H9 (cell line): ENCODE data around the gene TMEM163. TPM values are rescaled to one million over a fixed set of nuclear protein-coding genes. Genes with fewer than 3 reads are reported as not detected.

Source experiments
- DNase-seq: peaks from one replicate; pipeline ENCODE4 v3.0.0-alpha.2; 2017
- H2AFZ ChIP-seq: one replicate; pipeline ENCODE4 v1.6.1; 2013; ENCODE audit warnings: mild to moderate bottlenecking, low read length, control low read depth, moderate library complexity
- H2AK5ac ChIP-seq: 2 replicates; pipeline ENCODE4 v1.6.1; 2013; ENCODE audit warnings: low read length, control low read depth, mixed read lengths; ENCODE audit not compliant: insufficient read length
- H2BK120ac ChIP-seq: one replicate; pipeline ENCODE4 v1.6.1; 2013; ENCODE audit warnings: low read depth, mild to moderate bottlenecking, low read length, control low read depth, inconsistent platforms; ENCODE audit not compliant: poor library complexity, severe bottlenecking
- H2BK12ac ChIP-seq: 2 replicates; pipeline ENCODE4 v1.6.1; 2013; ENCODE audit warnings: low read length, control low read depth, mixed read lengths, low read depth; ENCODE audit not compliant: insufficient read length
- H2BK15ac ChIP-seq: 2 replicates; pipeline ENCODE4 v1.6.1; 2013; ENCODE audit warnings: low read depth, low read length, control low read depth
- H2BK20ac ChIP-seq: one replicate; pipeline ENCODE4 v1.6.1; 2013; ENCODE audit warnings: low read depth, mild to moderate bottlenecking, low read length, control low read depth, inconsistent platforms; ENCODE audit not compliant: poor library complexity, severe bottlenecking
- H2BK5ac ChIP-seq: 2 replicates; pipeline ENCODE4 v1.6.1; 2013; ENCODE audit warnings: low read length, control low read depth, mixed read lengths; ENCODE audit not compliant: insufficient read length
- H3K14ac ChIP-seq: 2 replicates; pipeline ENCODE4 v1.6.1; 2013; ENCODE audit warnings: low read length, control low read depth; ENCODE audit not compliant: insufficient read depth
- H3K18ac ChIP-seq: 2 replicates; pipeline ENCODE4 v1.6.1; 2013; ENCODE audit warnings: low read depth, mild to moderate bottlenecking, mixed read lengths, low read length, control low read depth; ENCODE audit not compliant: insufficient read length
- H3K23ac ChIP-seq: 2 replicates; pipeline ENCODE4 v1.6.1; 2013; ENCODE audit warnings: low read length, control low read depth, mixed read lengths, low read depth; ENCODE audit not compliant: insufficient read length
- H3K23me2 ChIP-seq: 2 replicates; pipeline ENCODE4 v1.6.1; 2013; ENCODE audit warnings: low read depth, mild to moderate bottlenecking, mixed read lengths, low read length, control low read depth; ENCODE audit not compliant: insufficient read length, poor library complexity, severe bottlenecking
- H3K27ac ChIP-seq: 2 replicates; pipeline ENCODE4 v1.5.1; 2013; ENCODE audit warnings: low read length, control low read depth, mixed read lengths, low read depth; ENCODE audit not compliant: insufficient read length
- H3K27me3 ChIP-seq: 2 replicates; pipeline ENCODE4 v1.6.1; 2013; ENCODE audit warnings: low read length, control low read depth, inconsistent platforms; ENCODE audit not compliant: insufficient read depth
- H3K4ac ChIP-seq: 2 replicates; pipeline ENCODE4 v1.6.1; 2013; ENCODE audit warnings: low read depth, mild to moderate bottlenecking, control low read depth, inconsistent platforms, low read length, moderate library complexity
- H3K4me1 ChIP-seq: 2 replicates; pipeline ENCODE4 v1.6.1; 2013; ENCODE audit warnings: low read length, control low read depth, inconsistent platforms; ENCODE audit not compliant: insufficient read depth
- H3K4me2 ChIP-seq: 2 replicates; pipeline ENCODE4 v1.6.1; 2013; ENCODE audit warnings: low read length, control low read depth, mixed read lengths; ENCODE audit not compliant: insufficient read length, insufficient read depth
- H3K56ac ChIP-seq: 2 replicates; pipeline ENCODE4 v1.6.1; 2013; ENCODE audit warnings: low read depth, mild to moderate bottlenecking, mixed read lengths, low read length, control low read depth; ENCODE audit not compliant: insufficient read length
- H3K79me1 ChIP-seq: 2 replicates; pipeline ENCODE4 v1.6.1; 2013; ENCODE audit warnings: low read depth, mild to moderate bottlenecking, moderate library complexity, low read length, control low read depth, inconsistent platforms; ENCODE audit not compliant: insufficient read depth, poor library complexity, severe bottlenecking
- H3K79me2 ChIP-seq: 2 replicates; pipeline ENCODE4 v1.6.1; 2013; ENCODE audit warnings: low read length, control low read depth, inconsistent platforms; ENCODE audit not compliant: insufficient read depth
- H3K9ac ChIP-seq: 2 replicates; pipeline ENCODE4 v1.6.1; 2013; ENCODE audit warnings: low read length, control low read depth, mixed read lengths; ENCODE audit not compliant: insufficient read length; ENCODE audit errors: extremely low read depth
- H3K9me3 ChIP-seq: one replicate; pipeline ENCODE4 v1.6.1; 2013; ENCODE audit warnings: low read depth, low read length, inconsistent platforms; ENCODE audit not compliant: control insufficient read depth
- H3T11ph ChIP-seq: one replicate; pipeline ENCODE4 v1.6.1; 2013; ENCODE audit warnings: mild to moderate bottlenecking, low read length, control low read depth, inconsistent platforms
- H4K20me1 ChIP-seq: one replicate; pipeline ENCODE4 v1.6.1; 2013; ENCODE audit not compliant: control insufficient read depth, insufficient read length, insufficient read depth
- H4K5ac ChIP-seq: 2 replicates; pipeline ENCODE4 v1.6.1; 2013; ENCODE audit warnings: low read depth, mild to moderate bottlenecking, mixed read lengths, low read length, control low read depth; ENCODE audit not compliant: insufficient read length
- H4K8ac ChIP-seq: replicated peaks from 2 replicates; pipeline ENCODE4 v1.6.1; 2013; ENCODE audit warnings: low read length, control low read depth, mixed read lengths, low read depth; ENCODE audit not compliant: insufficient read length
- H4K91ac ChIP-seq: 2 replicates; pipeline ENCODE4 v1.6.1; 2013; ENCODE audit warnings: low read depth, mild to moderate bottlenecking, moderate library complexity, mixed read lengths, low read length, control low read depth; ENCODE audit not compliant: insufficient read length
- H3K27ac Mint-ChIP-seq, 3 experiments: 2 replicates in 2 of 3; 3 replicates in 1 of 3; pipeline ENCODE4 v1.8.0; 2020 to 2021; ENCODE audit warnings: mixed read lengths in 3 of 3, mild to moderate bottlenecking in 1 of 3, moderate library complexity in 1 of 3
- H3K27me3 Mint-ChIP-seq: 2 replicates; pipeline ENCODE4 v1.8.0; 2021; ENCODE audit warnings: low read depth, mild to moderate bottlenecking, moderate library complexity, mixed read lengths
- H3K36me3 Mint-ChIP-seq, 3 experiments: 2 replicates in 2 of 3; 3 replicates in 1 of 3; pipeline ENCODE4 v1.8.0; 2020 to 2021; ENCODE audit warnings: low read depth in 3 of 3, mixed read lengths in 3 of 3; ENCODE audit not compliant: insufficient read depth in 1 of 3
- H3K4me1 Mint-ChIP-seq, 2 experiments: 2 replicates each; pipeline ENCODE4 v1.8.0; 2020; ENCODE audit warnings: mixed read lengths in 2 of 2
- H3K4me3 Mint-ChIP-seq, 2 experiments: 2 replicates in 1 of 2; 3 replicates in 1 of 2; pipeline ENCODE4 v1.8.0; 2020 to 2021; ENCODE audit warnings: mild to moderate bottlenecking in 2 of 2, mixed read lengths in 2 of 2, moderate library complexity in 1 of 2
- H3K9me3 Mint-ChIP-seq, 2 experiments: 2 replicates in 1 of 2; 3 replicates in 1 of 2; pipeline ENCODE4 v1.8.0; 2020; ENCODE audit warnings: mild to moderate bottlenecking in 2 of 2, mixed read lengths in 2 of 2, moderate library complexity in 1 of 2
- CTCF ChIP-seq: fragments of 200-600 bp; sonication (generic); conservative IDR thresholded peaks from 3 replicates; pipeline ENCODE4 v1.8.0; 2021; ENCODE audit warnings: antibody characterized with exemption, mild to moderate bottlenecking
- WGBS: extraction: QIAGEN DNeasy Blood & Tissue Kit; methylation state at CpG from one replicate; pipeline ENCODE4 v1.1.7; 2013; ENCODE audit warnings: missing lambda C conversion rate, low lambda C conversion rate, mixed read lengths; ENCODE audit not compliant: insufficient read length; ENCODE audit errors: extremely low coverage; 5-methylcytosine and 5-hydroxymethylcytosine counted together
- total RNA-seq: library from RNA; stranded (reverse); gene quantifications from 2 replicates; pipeline ENCODE4 v1.2.1, GENCODE V29; 2021

Gene TMEM163
- total RNA-seq, 1 experiment from 2014 or later: 0.39 TPM

GRCh38 chr2:134602666-134603065 lies 116.1 kb downstream of the TMEM163 start:
- Histone ChIP-seq H2BK5ac (no peak overlapping the region), H4K20me1 (no peaks in the 10 kb centered on the region), H3K27me3 (no peaks in the 10 kb centered on the region), H2AFZ (no peak overlapping the region), H3K79me1 (no peaks in the 10 kb centered on the region), H4K5ac (no peak overlapping the region), H3K23ac (no peak overlapping the region), H3K4ac (no peak overlapping the region), H2BK20ac (no peak overlapping the region), H4K8ac (no peak overlapping the region), H3K18ac (no peak overlapping the region), H3K4me2 (no peak overlapping the region), H3K9me3 (no peaks in the 10 kb centered on the region), H2BK15ac (no peak overlapping the region), H3K56ac (no peak overlapping the region), H3K14ac (no peak overlapping the region), H3T11ph (no peak overlapping the region), H2AK5ac (no peak overlapping the region), H3K79me2 (no peaks in the 10 kb centered on the region), H3K27ac (no peak overlapping the region), H2BK12ac (no peak overlapping the region), H3K23me2 (no peaks in the 10 kb centered on the region), H3K9ac (no peak overlapping the region), H4K91ac (no peak overlapping the region), H2BK120ac (no peak overlapping the region), H3K4me1 (no peaks in the 10 kb centered on the region)
- H3K27ac Mint-ChIP-seq: no peak overlapping the region
- H3K4me3 Mint-ChIP-seq: no peak overlapping the region
- H3K9me3 Mint-ChIP-seq: peaks cover 4 to 8% of the 10 kb centered on the region in 2 experiments; a peak in 3 of 5 replicates
- no CpG with 5 or more reads among the region's 4 CpGs for WGBS
- peaks cover 2 to 5% (median 2%) of the 10 kb centered on the region in 3 experiments; a peak in 3 of 7 replicates for H3K36me3 Mint-ChIP-seq
- H3K4me1 Mint-ChIP-seq: peaks cover 9 to 10% of the 10 kb centered on the region in 2 experiments
- no peak for DNase-seq
- peaks cover 3% of the 10 kb centered on the region for H3K27me3 Mint-ChIP-seq
- no peak for TF ChIP-seq CTCF
